HepG2 (cell line): ENCODE measurements around the gene SLC7A11. TPM values are rescaled to one million over a fixed set of nuclear protein-coding genes. Genes with fewer than 3 reads are reported as not detected.

Experiments used
- DZIP1 ChIP-seq: sonication (generic); formaldehyde crosslinking; IDR thresholded peaks from 2 replicates; pipeline ENCODE4 v1.5.0; 2020; ENCODE audit warnings: mild to moderate bottlenecking, missing genetic modification reagents
- ESRRA ChIP-seq: sonication (generic); formaldehyde crosslinking; IDR thresholded peaks from 2 replicates; pipeline ENCODE4 v1.5.1; 2020; ENCODE audit warnings: mild to moderate bottlenecking, low read depth, missing genetic modification reagents
- TAF1 ChIP-seq: sonication (generic); formaldehyde crosslinking; IDR thresholded peaks from 2 replicates; pipeline ENCODE4 v1.4.0; 2020; ENCODE audit warnings: missing genetic modification reagents
- ZNF407 ChIP-seq: sonication (generic); formaldehyde crosslinking; IDR thresholded peaks from one replicate; pipeline ENCODE4 v1.5.1; 2020; ENCODE audit warnings: mild to moderate bottlenecking, missing genetic modification reagents; ENCODE audit errors: not compliant biosample characterization
- ZNF572 ChIP-seq: sonication (generic); formaldehyde crosslinking; IDR thresholded peaks from 2 replicates; pipeline ENCODE4 v1.5.1; 2020; ENCODE audit warnings: mild to moderate bottlenecking, missing genetic modification reagents
- polyA plus RNA-seq, 8 experiments: library from polyadenylated mRNA; depleted of rRNA in 3 of 8; stranded (reverse) in 7 of 8; unstranded in 1 of 8; fragments of >200 nt; fragmentation: Illumina TruSeq in 4 of 8; extraction: Trizol in 4 of 8; gene quantifications; 2 replicates each; pipeline versions ENCODE4 v1.2.1 to v1.2.3, GENCODE V29; 2011 to 2016; ENCODE audit warnings: low read depth in 4 of 8, missing spikeins in 1 of 8, mixed read lengths in 1 of 8; ENCODE audit not compliant: insufficient read depth in 1 of 8
- total RNA-seq, 5 experiments: library from RNA; depleted of rRNA; stranded (reverse); fragments of >200 nt; fragmentation: Illumina TruSeq; extraction: Trizol; gene quantifications; 2 replicates each; pipeline ENCODE4 v1.2.3, GENCODE V29; 2016; ENCODE audit warnings: low read depth in 1 of 5
- TF ChIP-seq, protein P1 (sequence below): IDR thresholded peaks from 2 replicates; pipeline ENCODE4 v1.6.1; 2016; ENCODE audit warnings: low read depth, control low read depth

Gene SLC7A11
- total and polyA plus RNA-seq, 2 of the 13 experiments (the other 11 are each of a cell fraction or from before 2014, with no cell fraction given), result 15.7 to 17.5 TPM

GRCh38 chr4:138239491-138239890 lies 2.7 kb downstream of the SLC7A11 start (continued):
- no peak for TF ChIP-seq ZNF407 (CRISPR knock-in tag)
- TF ChIP-seq ESRRA (CRISPR knock-in tag), result no peak
- TF ChIP-seq, protein P1, sequence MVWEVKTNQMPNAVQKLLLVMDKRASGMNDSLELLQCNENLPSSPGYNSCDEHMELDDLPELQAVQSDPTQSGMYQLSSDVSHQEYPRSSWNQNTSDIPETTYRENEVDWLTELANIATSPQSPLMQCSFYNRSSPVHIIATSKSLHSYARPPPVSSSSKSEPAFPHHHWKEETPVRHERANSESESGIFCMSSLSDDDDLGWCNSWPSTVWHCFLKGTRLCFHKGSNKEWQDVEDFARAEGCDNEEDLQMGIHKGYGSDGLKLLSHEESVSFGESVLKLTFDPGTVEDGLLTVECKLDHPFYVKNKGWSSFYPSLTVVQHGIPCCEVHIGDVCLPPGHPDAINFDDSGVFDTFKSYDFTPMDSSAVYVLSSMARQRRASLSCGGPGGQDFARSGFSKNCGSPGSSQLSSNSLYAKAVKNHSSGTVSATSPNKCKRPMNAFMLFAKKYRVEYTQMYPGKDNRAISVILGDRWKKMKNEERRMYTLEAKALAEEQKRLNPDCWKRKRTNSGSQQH (CRISPR knock-in tag), result no peak
- no peak for TF ChIP-seq DZIP1
- no peak for TF ChIP-seq TAF1 (CRISPR knock-in tag)
- TF ChIP-seq ZNF572 (CRISPR knock-in tag), result no peak
